GM06990 (cell line): ENCODE data around the gene PTH1R.

Experiments used
- DNase-seq: peaks from one replicate; pipeline ENCODE4 v3.0.0-alpha.2; 2011; ENCODE audit not compliant: insufficient read length; ENCODE audit errors: extremely low read depth
- H3K27me3 ChIP-seq: replicated peaks from 2 replicates; pipeline ENCODE4 v1.6.0; 2011; ENCODE audit warnings: low read length; ENCODE audit not compliant: control insufficient read depth, insufficient read depth
- H3K36me3 ChIP-seq: 2 replicates; pipeline ENCODE4 v1.5.1; 2011; ENCODE audit warnings: low read length; ENCODE audit not compliant: control insufficient read depth, insufficient read depth
- H3K4me3 ChIP-seq: replicated peaks from 2 replicates; pipeline ENCODE4 v1.5.1; 2011; ENCODE audit warnings: low read depth, mild to moderate bottlenecking, control low read depth, low read length
- CTCF ChIP-seq: IDR thresholded peaks from 2 replicates; pipeline ENCODE4 v1.5.1; 2011; ENCODE audit warnings: low read length, control low read depth, mild to moderate bottlenecking, inconsistent platforms; ENCODE audit not compliant: insufficient read depth, poor library complexity, severe bottlenecking

PTH1R gene

GRCh38 chr3:46942076-46942475 lies 64.6 kb downstream of the PTH1R start:
- Histone ChIP-seq H3K36me3 (peaks cover 25% of the 10 kb centered on the region), H3K4me3 (no peak overlapping the region), H3K27me3 (no peaks in the 10 kb centered on the region)
- no peak for TF ChIP-seq CTCF
- no peak for DNase-seq

- TF ChIP-seq CTCF: no peak
- peaks cover 26% of the 10 kb centered on the region for H3K36me3 ChIP-seq
- no peak for DNase-seq
- H3K27me3 ChIP-seq: no peaks in the 10 kb centered on the region
- H3K4me3 ChIP-seq: no peak overlapping the region
Measured at GRCh38 chr3:46942481-46943236, 65.1 kb downstream of the PTH1R start.

GRCh38 chr3:46943237-46944187 lies 66.0 kb downstream of the PTH1R start:
- H3K36me3 ChIP-seq: peaks cover 26% of the 10 kb centered on the region
- no peaks in the 10 kb centered on the region for H3K27me3 ChIP-seq
- no peak for DNase-seq
- TF ChIP-seq CTCF: no peak
- no peak overlapping the region for H3K4me3 ChIP-seq

- no peak for DNase-seq
- TF ChIP-seq CTCF: no peak
- H3K36me3 ChIP-seq: peaks cover 24% of the 10 kb centered on the region
Measured at GRCh38 chr3:46944191-46944590, 66.7 kb downstream of the PTH1R start.

GRCh38 chr3:46946416-46946815 lies 68.9 kb downstream of the PTH1R start:
- no peak for TF ChIP-seq CTCF
- DNase-seq: no peak
- Histone ChIP-seq H3K27me3 (no peaks in the 10 kb centered on the region), H3K36me3 (peaks cover 16% of the 10 kb centered on the region), H3K4me3 (no peak overlapping the region)

More at GRCh38 chr3:46944191-46944590, 66.7 kb downstream of the PTH1R start:
- no peak overlapping the region for H3K4me3 ChIP-seq
- no peaks in the 10 kb centered on the region for H3K27me3 ChIP-seq
